Measurements from ENCODE around the gene CD300LG. TPM values are rescaled to one million over a fixed set of nuclear protein-coding genes. Genes with fewer than 3 reads are reported as not detected.
"Not testable (repeated sequence)": the region's sequence is repeated elsewhere in the genome, so short reads cannot be mapped to it uniquely, and the experiment has no call there.

Gene CD300LG
- total RNA-seq, 2 donors from 2014 or later: not detected

GRCh38 chr17:43832168-43832975 is 14.6 kb upstream of the CD300LG start:
- Mint-ChIP-seq H3K27ac (no peak overlapping the region), H3K4me3 (peak overlapping the region; percentile 54), H3K27me3 (peaks cover 23 to 32% of the 10 kb centered on the region in 2 donors), H3K36me3 (no peaks in the 10 kb centered on the region), H3K4me1 (ENCODE audit: low read depth in 2 of 2) (peaks cover 12 to 14% of the 10 kb centered on the region in 2 donors), H3K9me3 (no peaks in the 10 kb centered on the region)
- ATAC-seq (peak in 1 of 2 donors; percentile 31), DNase-seq (ENCODE audit: low spot score) (no peak)

- H3K4me1 Mint-ChIP-seq (ENCODE audit: low read depth in 2 of 2): peaks cover 12 to 14% of the 10 kb centered on the region in 2 donors
- ATAC-seq (peak; percentile 81 to 87), DNase-seq (ENCODE audit: low spot score) (no peak)
- peak within 1 kb of the TSS; percentile 75 for H3K4me3 Mint-ChIP-seq
- H3K9me3 Mint-ChIP-seq: no peaks in the 10 kb centered on the region
- H3K27me3 Mint-ChIP-seq: peaks cover 23 to 32% of the 10 kb centered on the region in 2 donors
- H3K36me3 Mint-ChIP-seq: no peaks in the 10 kb centered on the region
- no peak within 1 kb of the TSS for H3K27ac Mint-ChIP-seq
Observed at GRCh38 chr17:43832976-43833829, 13.8 kb upstream of the CD300LG start, which contains the start of gene MPP3. TSS of gene MPP3 (minus strand) at chr17:43833146. CDS start at chr17:43831906, 1,240 bp downstream.

GRCh38 chr17:43834106-43834505 is 12.9 kb upstream of the CD300LG start:
- Mint-ChIP-seq H3K36me3 (no peaks in the 10 kb centered on the region), H3K4me3 (peak overlapping the region; percentile 75), H3K9me3 (no peaks in the 10 kb centered on the region), H3K4me1 (ENCODE audit: low read depth in 2 of 2) (peaks cover 12 to 14% of the 10 kb centered on the region in 2 donors), H3K27ac (no peak overlapping the region), H3K27me3 (peaks cover 23 to 33% of the 10 kb centered on the region in 2 donors)
- no peak for DNase-seq (ENCODE audit: low spot score)
- ATAC-seq: no peak

GRCh38 chr17:43839670-43840108 is 7.3 kb upstream of the CD300LG start:
- Mint-ChIP-seq H3K36me3 (no peaks in the 10 kb centered on the region), H3K27ac (no peak overlapping the region), H3K27me3 (peaks cover 8 to 24% of the 10 kb centered on the region in 2 donors), H3K9me3 (no peaks in the 10 kb centered on the region), H3K4me1 (ENCODE audit: low read depth in 2 of 2) (no peaks in the 10 kb centered on the region), H3K4me3 (no peak overlapping the region)
- ATAC-seq (no peak), DNase-seq (ENCODE audit: low spot score) (no peak)

- ATAC-seq (no peak), DNase-seq (ENCODE audit: low spot score) (no peak)
- Mint-ChIP-seq H3K4me1 (ENCODE audit: low read depth in 2 of 2) (no peaks in the 10 kb centered on the region), H3K36me3 (no peaks in the 10 kb centered on the region), H3K4me3 (no peak overlapping the region), H3K9me3 (no peaks in the 10 kb centered on the region), H3K27ac (no peak overlapping the region), H3K27me3 (peaks cover 8 to 24% of the 10 kb centered on the region in 2 donors)
Observed at GRCh38 chr17:43840814-43841213, 6.2 kb upstream of the CD300LG start.

- no peaks in the 10 kb centered on the region for H3K9me3 Mint-ChIP-seq
- peaks cover 8 to 24% of the 10 kb centered on the region in 2 donors for H3K27me3 Mint-ChIP-seq
- H3K36me3 Mint-ChIP-seq: no peaks in the 10 kb centered on the region
- no peak overlapping the region for H3K27ac Mint-ChIP-seq
- ATAC-seq: no peak
- no peak for DNase-seq (ENCODE audit: low spot score)
- no peaks in the 10 kb centered on the region for H3K4me1 Mint-ChIP-seq (ENCODE audit: low read depth in 2 of 2)
- no peak overlapping the region for H3K4me3 Mint-ChIP-seq
Observed at GRCh38 chr17:43841282-43841681, 5.7 kb upstream of the CD300LG start.

- H3K4me1 Mint-ChIP-seq (ENCODE audit: low read depth in 2 of 2); DNase-seq (ENCODE audit: low spot score); ATAC-seq; H3K4me3 Mint-ChIP-seq; H3K27ac Mint-ChIP-seq; H3K36me3 Mint-ChIP-seq; H3K9me3 Mint-ChIP-seq: not testable (repeated sequence)
- H3K27me3 Mint-ChIP-seq: peaks cover 8 to 24% of the 10 kb centered on the region in 2 donors
Observed at GRCh38 chr17:43842091-43842974, 4.6 kb upstream of the CD300LG start.

GRCh38 chr17:43842975-43843325 is 4.0 kb upstream of the CD300LG start:
- no peaks in the 10 kb centered on the region for H3K4me1 Mint-ChIP-seq (ENCODE audit: low read depth in 2 of 2)
- H3K9me3 Mint-ChIP-seq: no peaks in the 10 kb centered on the region
- H3K27me3 Mint-ChIP-seq: peaks cover 8 to 30% of the 10 kb centered on the region in 2 donors
- ATAC-seq (no peak), DNase-seq (ENCODE audit: low spot score) (no peak)
- H3K27ac Mint-ChIP-seq: no peak overlapping the region
- no peak overlapping the region for H3K4me3 Mint-ChIP-seq
- H3K36me3 Mint-ChIP-seq: no peaks in the 10 kb centered on the region

GRCh38 chr17:43844241-43844640 is 2.7 kb upstream of the CD300LG start:
- Mint-ChIP-seq H3K4me3 (no peak overlapping the region), H3K27ac (no peak overlapping the region), H3K4me1 (ENCODE audit: low read depth in 2 of 2) (no peaks in the 10 kb centered on the region), H3K27me3 (peaks cover 12 to 28% of the 10 kb centered on the region in 2 donors), H3K36me3 (no peaks in the 10 kb centered on the region), H3K9me3 (no peaks in the 10 kb centered on the region)
- ATAC-seq (no peak), DNase-seq (ENCODE audit: low spot score) (no peak)

GRCh38 chr17:43845766-43846165 is 1.2 kb upstream of the CD300LG start:
- Mint-ChIP-seq H3K4me3 (no peak overlapping the region), H3K9me3 (no peaks in the 10 kb centered on the region), H3K27ac (no peak overlapping the region), H3K36me3 (no peaks in the 10 kb centered on the region), H3K4me1 (ENCODE audit: low read depth in 2 of 2) (no peaks in the 10 kb centered on the region), H3K27me3 (peaks cover 5 to 21% of the 10 kb centered on the region in 2 donors)
- ATAC-seq: no peak
- DNase-seq (ENCODE audit: low spot score): no peak

GRCh38 chr17:43846221-43846712 is 709 bp upstream of the CD300LG start:
- peaks cover 5 to 22% of the 10 kb centered on the region in 2 donors for H3K27me3 Mint-ChIP-seq
- no peak overlapping the region for H3K4me3 Mint-ChIP-seq
- H3K9me3 Mint-ChIP-seq: no peaks in the 10 kb centered on the region
- H3K4me1 Mint-ChIP-seq (ENCODE audit: low read depth in 2 of 2): no peaks in the 10 kb centered on the region
- no peaks in the 10 kb centered on the region for H3K36me3 Mint-ChIP-seq
- ATAC-seq: peak; percentile 88
- no peak overlapping the region for H3K27ac Mint-ChIP-seq
- peak; percentile 79 for DNase-seq (ENCODE audit: low spot score)

GRCh38 chr17:43848601-43849000 is 1.6 kb downstream of the CD300LG start:
- Mint-ChIP-seq H3K4me1 (ENCODE audit: low read depth in 2 of 2) (no peaks in the 10 kb centered on the region), H3K27me3 (peaks cover 8 to 25% of the 10 kb centered on the region in 2 donors), H3K36me3 (no peaks in the 10 kb centered on the region), H3K9me3 (no peaks in the 10 kb centered on the region), H3K4me3 (no peak overlapping the region), H3K27ac (no peak overlapping the region)
- no peak for DNase-seq (ENCODE audit: low spot score)
- no peak for ATAC-seq

- no peak for DNase-seq (ENCODE audit: low spot score)
- Mint-ChIP-seq H3K9me3 (no peaks in the 10 kb centered on the region), H3K4me1 (ENCODE audit: low read depth in 2 of 2) (no peaks in the 10 kb centered on the region), H3K27me3 (peaks cover 8 to 25% of the 10 kb centered on the region in 2 donors), H3K27ac (no peak overlapping the region), H3K36me3 (no peaks in the 10 kb centered on the region), H3K4me3 (no peak overlapping the region)
- ATAC-seq: no peak
Observed at GRCh38 chr17:43849116-43849515, 2.1 kb downstream of the CD300LG start.
